ENCODE data around the gene SEMA4D. TPM values are rescaled to one million over a fixed set of nuclear protein-coding genes. Genes with fewer than 3 reads are reported as not detected.

SEMA4D gene
- total and polyA plus RNA-seq, 9 of the 15 experiments (the other 6 are each of a cell fraction or from before 2014, with no cell fraction given) = 0.38 to 5.1 (median 1.8) TPM

DNA sequence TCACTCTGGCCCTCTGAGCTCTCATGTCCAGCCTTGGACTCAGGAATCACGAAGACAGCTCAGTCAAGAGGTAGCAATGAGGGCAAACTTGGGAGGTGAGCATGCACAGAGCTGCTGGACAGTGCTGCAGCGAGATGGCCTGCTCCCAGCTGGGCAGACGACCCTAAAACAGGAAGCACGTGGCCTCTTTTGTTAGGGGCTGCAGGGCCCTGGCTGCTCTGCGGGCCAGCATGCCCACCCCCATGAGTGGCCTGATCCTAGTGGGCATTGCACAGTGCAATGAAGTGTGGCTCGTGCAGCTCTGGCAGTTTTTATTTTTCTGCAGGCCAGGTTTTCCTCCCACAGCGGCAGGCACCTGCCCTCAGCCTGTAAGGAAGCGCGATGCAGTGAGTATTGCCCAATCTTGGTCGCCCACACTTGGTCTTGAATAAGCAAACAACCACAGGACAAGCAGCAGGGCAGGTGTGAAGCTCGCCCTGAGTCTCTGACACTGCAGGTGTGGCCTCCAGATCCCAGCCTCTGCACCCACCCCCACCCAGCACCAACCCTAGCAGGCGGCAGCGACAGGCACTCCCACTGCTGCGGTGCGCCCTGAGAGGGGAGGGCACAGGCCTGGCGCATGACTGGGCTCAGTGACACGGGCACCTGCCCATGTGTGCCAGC is 60.8 kb downstream of the SEMA4D start:
- TF ChIP-seq, protein P1, sequence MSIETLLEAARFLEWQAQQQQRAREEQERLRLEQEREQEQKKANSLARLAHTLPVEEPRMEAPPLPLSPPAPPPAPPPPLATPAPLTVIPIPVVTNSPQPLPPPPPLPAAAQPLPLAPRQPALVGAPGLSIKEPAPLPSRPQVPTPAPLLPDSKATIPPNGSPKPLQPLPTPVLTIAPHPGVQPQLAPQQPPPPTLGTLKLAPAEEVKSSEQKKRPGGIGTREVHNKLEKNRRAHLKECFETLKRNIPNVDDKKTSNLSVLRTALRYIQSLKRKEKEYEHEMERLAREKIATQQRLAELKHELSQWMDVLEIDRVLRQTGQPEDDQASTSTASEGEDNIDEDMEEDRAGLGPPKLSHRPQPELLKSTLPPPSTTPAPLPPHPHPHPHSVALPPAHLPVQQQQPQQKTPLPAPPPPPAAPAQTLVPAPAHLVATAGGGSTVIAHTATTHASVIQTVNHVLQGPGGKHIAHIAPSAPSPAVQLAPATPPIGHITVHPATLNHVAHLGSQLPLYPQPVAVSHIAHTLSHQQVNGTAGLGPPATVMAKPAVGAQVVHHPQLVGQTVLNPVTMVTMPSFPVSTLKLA (conservative IDR thresholded peaks at IDR 0.05) = no peak
- TF ChIP-seq, protein P2, sequence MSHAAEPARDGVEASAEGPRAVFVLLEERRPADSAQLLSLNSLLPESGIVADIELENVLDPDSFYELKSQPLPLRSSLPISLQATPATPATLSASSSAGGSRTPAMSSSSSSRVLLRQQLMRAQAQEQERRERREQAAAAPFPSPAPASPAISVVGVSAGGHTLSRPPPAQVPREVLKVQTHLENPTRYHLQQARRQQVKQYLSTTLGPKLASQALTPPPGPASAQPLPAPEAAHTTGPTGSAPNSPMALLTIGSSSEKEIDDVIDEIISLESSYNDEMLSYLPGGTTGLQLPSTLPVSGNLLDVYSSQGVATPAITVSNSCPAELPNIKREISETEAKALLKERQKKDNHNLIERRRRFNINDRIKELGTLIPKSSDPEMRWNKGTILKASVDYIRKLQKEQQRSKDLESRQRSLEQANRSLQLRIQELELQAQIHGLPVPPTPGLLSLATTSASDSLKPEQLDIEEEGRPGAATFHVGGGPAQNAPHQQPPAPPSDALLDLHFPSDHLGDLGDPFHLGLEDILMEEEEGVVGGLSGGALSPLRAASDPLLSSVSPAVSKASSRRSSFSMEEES (CRISPR knock-in tag; IDR thresholded peaks at IDR 0.05) = no peak
- TF ChIP-seq E2F3 (CRISPR knock-in tag; IDR thresholded peaks at IDR 0.05) = no peak
- CTCF ChIA-PET (ENCODE audit: low intra/inter-chr PET ratio) = no interaction called here
- no peak for DNase-seq (ENCODE audit: extremely low read depth in 1 of 4, low spot score in 3 of 4)

More for the DNA sequence above, 60.8 kb downstream of the SEMA4D start:
- H3K4me1 ChIP-seq (replicated peaks in 1 of 2; ENCODE audit: control insufficient read depth in 2 of 2, insufficient read depth in 2 of 2, low read length in 2 of 2) = no peaks in the 10 kb centered on the region
- H3K79me2 ChIP-seq (ENCODE audit: control insufficient read depth, insufficient read depth, low read length) = no peaks in the 10 kb centered on the region
- POLR2A ChIA-PET = no interaction called here
- H3K4me2 ChIP-seq (ENCODE audit: insufficient read depth, low read length) = no peak overlapping the region
- H3K9ac ChIP-seq (ENCODE audit: insufficient read depth in 1 of 2, low read depth in 2 of 2, low read length in 2 of 2) = no peak overlapping the region
- H3K9me3 ChIP-seq (replicated peaks; ENCODE audit: control insufficient read depth, insufficient read depth, low read depth, low read length) = no peaks in the 10 kb centered on the region
- no TSS peak for BruUV-seq (replicated peaks)
- WGBS (ENCODE audit: insufficient coverage, low coverage, missing lambda C conversion rate) = 0% methylated on average over 14 of the region's 17 CpGs
- H3K9me1 ChIP-seq (ENCODE audit: control insufficient read depth, insufficient read depth, low read length) = no peaks in the 10 kb centered on the region
- H2AFZ ChIP-seq (ENCODE audit: low read depth, low read length) = no peak overlapping the region
- intact Hi-C loops (cut with micrococcal nuclease) = no loop called here
- H4K20me1 ChIP-seq (replicated peaks; ENCODE audit: control insufficient read depth, insufficient read depth, low read length) = peaks cover 6% of the 10 kb centered on the region; the same call in 1 of the 2 replicates
- H3K4me3 ChIP-seq = no peak overlapping the region
- FAIRE-seq (no peak), ATAC-seq (no peak)
- no peaks in the 10 kb centered on the region for H3K36me3 ChIP-seq (ENCODE audit: control insufficient read depth, insufficient read depth, low read length)
- in situ Hi-C loops (cut with MboI) = no loop called here
- H3K27me3 ChIP-seq (ENCODE audit: control insufficient read depth in 2 of 2, insufficient read depth in 2 of 2, low read length in 2 of 2) = peaks cover 4 to 50% of the 10 kb centered on the region in 2 experiments; a peak in 4 of 5 replicates
- H3K27ac ChIP-seq (ENCODE audit: extremely low read depth, low read depth, low read length) = no peak overlapping the region

Data from K562 (cell line).